Measurements from ENCODE around the gene CEP95. TPM values are rescaled to one million over a fixed set of nuclear protein-coding genes. Genes with fewer than 3 reads are reported as not detected.
A peak's percentile ranks its signal among the peaks of the same experiment; 100 is the strongest.

CEP95 gene
- total RNA-seq, 4 donors from 2014 or later: 62.6 to 91.3 (median 75.8) TPM

DNA sequence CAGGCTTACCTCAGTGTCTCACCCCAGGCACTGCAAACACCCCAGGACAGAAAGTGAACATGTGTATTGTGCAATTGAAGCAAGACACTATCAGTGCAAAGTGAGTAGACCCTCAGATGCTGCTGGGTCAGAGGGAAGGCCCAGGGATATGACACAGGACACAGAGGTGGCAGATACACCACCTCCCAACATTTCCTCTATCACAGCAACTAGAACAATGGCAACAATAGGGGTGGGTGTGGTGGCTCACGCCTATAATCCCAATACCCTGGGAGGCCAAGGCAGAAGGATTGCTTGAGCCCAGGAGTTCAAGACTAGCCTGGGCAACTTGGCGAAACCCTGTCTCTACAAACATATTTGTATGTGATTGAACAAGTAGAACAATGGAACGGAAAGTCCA is 35.3 kb upstream of the CEP95 start:
- no peaks in the 10 kb centered on the region for H3K27me3 ChIP-seq
- WGBS, 2 donors: 94 to 97% methylated on average over 3 of the region's 3 CpGs
- no peak overlapping the region for H3K27ac ChIP-seq
- TF ChIP-seq POLR2A (IDR thresholded peaks at IDR 0.05) (no peak), CTCF (IDR thresholded peaks at IDR 0.05) (no peak)
- no peak for DNase-seq
- no peak overlapping the region for H3K4me3 ChIP-seq (replicated peaks in 1 of 3)
- no peaks in the 10 kb centered on the region for H3K9me3 ChIP-seq
- H3K36me3 ChIP-seq: no peaks in the 10 kb centered on the region
- intact Hi-C loops (cut with DNase I): no loop called here
- no peaks in the 10 kb centered on the region for H3K4me1 ChIP-seq

GRCh38 chr17:64472564-64472963 is 34.2 kb upstream of the CEP95 start:
- H3K4me1 ChIP-seq: no peaks in the 10 kb centered on the region
- DNase-seq: no peak
- H3K9me3 ChIP-seq: no peaks in the 10 kb centered on the region
- no peaks in the 10 kb centered on the region for H3K27me3 ChIP-seq
- H3K36me3 ChIP-seq: no peaks in the 10 kb centered on the region
- TF ChIP-seq POLR2A (IDR thresholded peaks at IDR 0.05): no peak
- no peak overlapping the region for H3K4me3 ChIP-seq (replicated peaks in 1 of 3)
- H3K27ac ChIP-seq: no peak overlapping the region
- 89 to 95% methylated on average over 2 of the region's 2 CpGs for WGBS, 2 donors
- intact Hi-C loops (cut with DNase I): no loop called here

- H3K27me3 ChIP-seq: no peaks in the 10 kb centered on the region
- no peaks in the 10 kb centered on the region for H3K36me3 ChIP-seq
- intact Hi-C loops (cut with DNase I): no loop called here
- H3K27ac ChIP-seq: peak overlapping the region in 1 of 3 donors; percentile 34
- 11 to 12% methylated on average over 1 of the region's 1 CpG for WGBS, 2 donors
- DNase-seq: no peak
- no peaks in the 10 kb centered on the region for H3K9me3 ChIP-seq
- peaks cover 0 to 5% of the 10 kb centered on the region in 2 donors for H3K4me1 ChIP-seq
- TF ChIP-seq CTCF (IDR thresholded peaks at IDR 0.05) (no peak), POLR2A (IDR thresholded peaks at IDR 0.05) (no peak)
- no peak overlapping the region for H3K4me3 ChIP-seq (replicated peaks in 1 of 3)
Measured at GRCh38 chr17:64477849-64478248, 28.9 kb upstream of the CEP95 start.

- 89 to 92% methylated on average over 1 of the region's 1 CpG for WGBS, 2 donors
Measured at GRCh38 chr17:64480951-64481350, 25.8 kb upstream of the CEP95 start.

DNA sequence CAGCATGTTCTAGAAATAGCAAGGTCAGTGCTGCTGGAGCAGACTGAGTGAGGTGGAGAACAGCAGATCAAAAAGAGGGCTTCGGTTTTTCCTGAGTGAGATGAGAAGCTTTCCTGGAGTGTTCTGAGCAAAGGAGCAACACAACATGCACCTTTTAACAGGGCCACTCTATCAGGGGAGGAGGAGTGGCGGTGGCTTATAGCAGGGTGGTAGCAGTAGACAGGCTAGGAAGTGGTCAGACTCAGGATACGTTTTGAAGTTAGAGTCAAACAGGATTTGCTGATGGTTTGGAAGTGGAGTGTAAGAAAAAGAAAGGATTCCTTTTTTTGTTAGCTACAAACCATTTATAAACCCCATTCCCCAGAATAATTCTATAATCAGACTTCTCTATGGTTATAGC is 22.4 kb upstream of the CEP95 start:
- DNase-seq: no peak
- TF ChIP-seq POLR2A (IDR thresholded peaks at IDR 0.05) (no peak), CTCF (IDR thresholded peaks at IDR 0.05) (no peak)
- Histone ChIP-seq H3K27me3 (no peaks in the 10 kb centered on the region), H3K4me3 (replicated peaks in 1 of 3) (no peak overlapping the region), H3K9me3 (no peaks in the 10 kb centered on the region), H3K36me3 (peaks cover 0 to 12% of the 10 kb centered on the region in 2 donors), H3K4me1 (no peaks in the 10 kb centered on the region), H3K27ac (no peak overlapping the region)
- intact Hi-C loops (cut with DNase I): no loop called here
- WGBS, 2 donors: 92 to 97% methylated on average over 3 of the region's 3 CpGs

More at GRCh38 chr17:64480951-64481350, 25.8 kb upstream of the CEP95 start:
- no peak overlapping the region for H3K27ac ChIP-seq
- no peak overlapping the region for H3K4me3 ChIP-seq (replicated peaks in 1 of 3)
- TF ChIP-seq CTCF (IDR thresholded peaks at IDR 0.05) (no peak), POLR2A (IDR thresholded peaks at IDR 0.05) (no peak)
- intact Hi-C loops (cut with DNase I): no loop called here
- no peaks in the 10 kb centered on the region for H3K27me3 ChIP-seq
- H3K4me1 ChIP-seq: peaks cover 0 to 5% of the 10 kb centered on the region in 2 donors
- no peaks in the 10 kb centered on the region for H3K9me3 ChIP-seq
- peaks cover 0 to 3% of the 10 kb centered on the region in 2 donors for H3K36me3 ChIP-seq
- DNase-seq: no peak

DNA sequence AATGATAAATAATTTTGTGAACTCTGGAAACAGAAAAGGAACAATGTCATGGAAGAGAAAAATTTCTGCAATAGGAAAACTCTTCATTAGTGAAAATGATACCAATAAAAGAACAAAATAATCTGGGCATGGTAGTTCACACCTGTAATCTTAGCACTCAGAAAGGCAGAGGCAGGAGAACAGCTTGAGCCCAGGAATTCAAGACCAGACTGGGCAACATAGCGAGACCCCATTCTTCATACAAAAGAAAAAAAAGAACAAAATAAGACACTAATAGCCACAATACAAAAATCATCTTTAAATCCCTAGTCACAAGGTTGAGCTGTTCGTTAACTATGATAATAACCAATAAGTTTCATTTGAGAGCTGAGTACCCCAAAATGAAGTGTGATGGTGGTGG is 18.5 kb upstream of the CEP95 start:
- 96 to 97% methylated on average over 2 of the region's 2 CpGs for WGBS, 2 donors
- TF ChIP-seq POLR2A (IDR thresholded peaks at IDR 0.05): no peak

More for the DNA sequence above, 18.5 kb upstream of the CEP95 start:
- Histone ChIP-seq H3K27me3 (no peaks in the 10 kb centered on the region), H3K9me3 (no peaks in the 10 kb centered on the region), H3K4me3 (replicated peaks in 1 of 3) (no peak overlapping the region), H3K36me3 (peaks cover 26 to 34% of the 10 kb centered on the region in 2 donors), H3K4me1 (no peaks in the 10 kb centered on the region), H3K27ac (no peak overlapping the region)
- intact Hi-C loops (cut with DNase I): no loop called here
- DNase-seq: no peak

Measured in thyroid gland (tissue), 4 donors.